RWPE2 (cell line): Measurements from ENCODE around the gene PDF.

Source experiments
- ATAC-seq: fragments of 200-7000 bp; cut with Tn5 transposase; 3 replicates; pipeline ENCODE4 v1.9.1; 2021; ENCODE audit warnings: low read depth
- DNase-seq: peaks from one replicate; pipeline ENCODE4 v3.0.0-alpha.2; 2020; ENCODE audit warnings: low spot score
- H3K27ac ChIP-seq: fragments of 450-650 bp; 2 replicates; pipeline ENCODE4 v1.5.1; 2017; ENCODE audit warnings: mild to moderate bottlenecking; ENCODE audit not compliant: poor library complexity, severe bottlenecking
- H3K27me3 ChIP-seq: fragments of 250-450 bp; sonication (Bioruptor Pico); 2 replicates; pipeline ENCODE4 v1.5.1; 2021; ENCODE audit warnings: mild to moderate bottlenecking, moderate library complexity; ENCODE audit not compliant: insufficient read depth, poor library complexity, severe bottlenecking
- H3K36me3 ChIP-seq: fragments of 250-450 bp; sonication (Bioruptor Pico); 2 replicates; pipeline ENCODE4 v1.5.1; 2020; ENCODE audit warnings: low read depth, mild to moderate bottlenecking, moderate library complexity
- H3K4me1 ChIP-seq: fragments of 250-450 bp; sonication (Bioruptor Pico); 2 replicates; pipeline ENCODE4 v1.5.1; 2021; ENCODE audit warnings: mild to moderate bottlenecking, moderate library complexity; ENCODE audit not compliant: insufficient read depth, poor library complexity, severe bottlenecking
- H3K4me3 ChIP-seq: fragments of 250-450 bp; sonication (Bioruptor Pico); 2 replicates; pipeline ENCODE4 v1.5.1; 2021; ENCODE audit warnings: mild to moderate bottlenecking, moderate library complexity; ENCODE audit not compliant: severe bottlenecking
- H3K9me3 ChIP-seq: fragments of 250-450 bp; sonication (Bioruptor Pico); 2 replicates; pipeline ENCODE4 v1.5.1; 2021; ENCODE audit warnings: mild to moderate bottlenecking, moderate library complexity; ENCODE audit not compliant: severe bottlenecking
- TF ChIP-seq, protein P1 (sequence below): fragments of 450-650 bp; IDR thresholded peaks from one replicate; pipeline ENCODE4 v1.5.1; 2017; ENCODE audit warnings: mild to moderate bottlenecking, moderate library complexity; ENCODE audit not compliant: poor library complexity, severe bottlenecking

Gene PDF

DNA sequence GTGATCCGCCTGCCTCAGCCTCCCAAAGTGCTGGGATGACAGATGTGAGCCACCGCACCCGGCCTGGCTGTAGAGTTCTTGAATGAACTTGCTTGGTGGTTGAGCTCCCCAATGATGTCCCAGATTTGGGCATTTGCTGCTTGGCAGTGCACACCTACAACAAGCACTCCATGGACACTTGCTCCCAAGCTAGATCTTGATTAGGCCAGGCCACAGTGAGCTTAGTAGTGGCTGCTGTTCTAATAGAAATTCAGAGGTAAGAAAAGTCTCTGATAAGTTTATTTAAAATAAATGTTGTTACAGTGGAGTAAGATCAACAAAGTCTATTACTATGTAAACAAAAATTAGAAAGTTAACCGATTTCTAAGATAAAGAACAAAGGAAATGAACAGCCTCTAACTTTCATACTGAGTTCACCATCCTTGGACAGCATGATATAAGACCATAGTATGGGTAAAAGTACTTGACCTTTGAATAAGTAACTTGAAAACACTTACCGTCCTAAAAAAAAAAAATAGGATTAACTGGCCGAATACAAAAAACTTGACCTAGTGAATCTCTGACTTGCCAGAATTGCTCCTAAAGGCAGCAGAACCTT, 20.2 kb upstream of the PDF start:
- H3K27me3 ChIP-seq, result no peaks in the 10 kb centered on the region
- ATAC-seq (no peak), DNase-seq (peak; percentile 19)
- H3K27ac ChIP-seq, result no peak overlapping the region
- H3K4me3 ChIP-seq, result no peak overlapping the region
- H3K9me3 ChIP-seq, result no peaks in the 10 kb centered on the region
- peaks cover 5% of the 10 kb centered on the region for H3K36me3 ChIP-seq
- TF ChIP-seq, protein P1, sequence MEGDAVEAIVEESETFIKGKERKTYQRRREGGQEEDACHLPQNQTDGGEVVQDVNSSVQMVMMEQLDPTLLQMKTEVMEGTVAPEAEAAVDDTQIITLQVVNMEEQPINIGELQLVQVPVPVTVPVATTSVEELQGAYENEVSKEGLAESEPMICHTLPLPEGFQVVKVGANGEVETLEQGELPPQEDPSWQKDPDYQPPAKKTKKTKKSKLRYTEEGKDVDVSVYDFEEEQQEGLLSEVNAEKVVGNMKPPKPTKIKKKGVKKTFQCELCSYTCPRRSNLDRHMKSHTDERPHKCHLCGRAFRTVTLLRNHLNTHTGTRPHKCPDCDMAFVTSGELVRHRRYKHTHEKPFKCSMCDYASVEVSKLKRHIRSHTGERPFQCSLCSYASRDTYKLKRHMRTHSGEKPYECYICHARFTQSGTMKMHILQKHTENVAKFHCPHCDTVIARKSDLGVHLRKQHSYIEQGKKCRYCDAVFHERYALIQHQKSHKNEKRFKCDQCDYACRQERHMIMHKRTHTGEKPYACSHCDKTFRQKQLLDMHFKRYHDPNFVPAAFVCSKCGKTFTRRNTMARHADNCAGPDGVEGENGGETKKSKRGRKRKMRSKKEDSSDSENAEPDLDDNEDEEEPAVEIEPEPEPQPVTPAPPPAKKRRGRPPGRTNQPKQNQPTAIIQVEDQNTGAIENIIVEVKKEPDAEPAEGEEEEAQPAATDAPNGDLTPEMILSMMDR, result no peak
- H3K4me1 ChIP-seq, result no peaks in the 10 kb centered on the region

DNA sequence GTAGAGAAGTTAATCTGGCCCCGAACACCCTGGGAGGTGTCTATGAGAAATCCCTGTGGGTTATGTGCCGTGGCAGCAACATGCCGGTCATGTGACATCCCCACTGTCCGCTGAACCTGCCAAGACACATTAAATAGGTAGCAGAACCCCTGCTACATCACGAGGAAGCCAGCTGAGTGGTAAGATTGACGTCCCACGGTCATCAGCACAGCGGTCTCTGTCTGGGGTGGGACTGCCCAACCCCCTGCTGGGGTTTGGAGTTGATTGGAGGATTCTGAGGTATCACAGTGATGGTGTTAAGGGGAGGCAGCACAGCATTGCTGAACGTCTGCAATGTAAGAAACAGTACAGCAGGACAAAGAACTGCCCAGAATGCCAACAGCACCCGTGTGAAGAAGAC, 19.1 kb upstream of the PDF start:
- TF ChIP-seq, protein P1, result no peak
- H3K36me3 ChIP-seq, result peaks cover under 1% of the 10 kb centered on the region; the same call in 1 of the 2 replicates
- H3K27ac ChIP-seq, result no peak overlapping the region
- H3K27me3 ChIP-seq, result no peaks in the 10 kb centered on the region
- no peak for DNase-seq
- H3K4me3 ChIP-seq, result no peak overlapping the region
- no peaks in the 10 kb centered on the region for H3K9me3 ChIP-seq
- ATAC-seq, result no peak
- H3K4me1 ChIP-seq, result no peaks in the 10 kb centered on the region

DNA sequence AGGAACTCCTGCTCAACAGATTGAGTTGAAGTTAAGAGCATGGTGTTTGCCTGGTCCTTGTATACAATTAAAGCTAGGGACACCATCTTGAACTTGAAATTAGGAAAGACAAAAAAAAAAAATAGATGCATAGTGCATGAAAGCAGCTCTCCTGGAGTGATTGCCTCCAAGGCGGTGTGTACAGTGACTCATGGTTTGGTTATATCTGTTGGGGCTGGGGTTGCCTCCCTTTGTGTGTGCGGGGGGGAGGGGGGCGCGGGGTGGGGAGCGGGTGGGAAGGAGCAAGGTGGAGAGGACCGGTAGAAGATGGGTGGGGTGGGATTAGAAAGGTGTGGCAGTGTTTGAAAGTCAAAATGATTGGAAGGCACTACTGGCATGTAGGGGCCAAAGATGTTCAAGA, 17.8 kb upstream of the PDF start:
- Histone ChIP-seq H3K9me3 (no peaks in the 10 kb centered on the region), H3K27ac (no peak overlapping the region), H3K4me3 (no peak overlapping the region), H3K4me1 (no peaks in the 10 kb centered on the region), H3K36me3 (peaks cover 10% of the 10 kb centered on the region), H3K27me3 (no peaks in the 10 kb centered on the region)
- TF ChIP-seq, protein P1, result no peak
- DNase-seq, result no peak
- no peak for ATAC-seq

DNA sequence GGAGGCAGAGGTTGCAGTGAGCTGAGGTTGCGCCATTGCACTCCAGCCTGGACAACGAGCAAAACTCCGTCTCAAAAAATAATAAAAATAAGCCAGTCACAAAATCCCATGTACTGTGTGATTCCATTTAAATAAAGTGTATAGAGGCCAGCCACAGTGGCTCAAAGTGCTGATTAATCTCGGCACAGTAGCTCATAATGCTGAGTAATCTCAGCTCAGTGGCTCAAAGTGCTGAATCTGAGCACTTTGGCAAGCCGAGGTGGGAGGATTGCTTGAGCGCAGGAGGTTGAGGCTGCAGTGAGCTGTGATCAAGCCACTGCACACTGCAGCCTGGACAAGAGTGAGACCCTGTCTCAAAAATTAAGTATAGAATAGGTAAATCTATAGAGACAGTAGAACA, 16.3 kb upstream of the PDF start:
- Histone ChIP-seq H3K4me1 (no peaks in the 10 kb centered on the region), H3K4me3 (no peak overlapping the region), H3K27me3 (no peaks in the 10 kb centered on the region), H3K27ac (no peak overlapping the region), H3K36me3 (peaks cover 26% of the 10 kb centered on the region), H3K9me3 (no peaks in the 10 kb centered on the region)
- no peak for DNase-seq
- ATAC-seq, result 0 out of 3 replicates have a peak, but pooled peaks have one; percentile 17
- TF ChIP-seq, protein P1, result no peak

DNA sequence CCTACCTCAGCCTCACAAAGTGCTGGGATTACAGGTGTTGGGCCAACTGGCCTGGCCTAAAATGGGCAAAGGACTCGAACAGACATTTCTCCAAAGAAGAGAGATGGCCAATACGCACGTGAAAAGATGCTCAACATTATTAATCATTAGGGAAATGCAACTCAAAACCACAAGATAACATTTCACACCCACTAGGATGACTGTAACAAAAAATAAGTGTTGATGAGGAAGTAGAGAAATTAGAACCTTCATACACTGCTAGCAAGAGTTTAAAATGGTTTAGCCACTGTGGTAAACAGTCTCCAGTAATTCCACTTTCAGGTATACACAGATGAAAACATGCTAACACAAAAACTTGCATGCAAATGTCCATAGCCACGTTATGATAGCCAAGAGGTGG, 15.5 kb upstream of the PDF start:
- H3K4me3 ChIP-seq, result no peak overlapping the region
- H3K27me3 ChIP-seq, result no peaks in the 10 kb centered on the region
- H3K9me3 ChIP-seq, result no peaks in the 10 kb centered on the region
- DNase-seq (no peak), ATAC-seq (no peak)
- TF ChIP-seq, protein P1, result no peak
- H3K36me3 ChIP-seq, result peaks cover 33% of the 10 kb centered on the region
- peaks cover 4% of the 10 kb centered on the region for H3K4me1 ChIP-seq
- H3K27ac ChIP-seq, result no peak overlapping the region
